DND-41 (cell line): ENCODE data around the gene FGF7.

ENCODE experiments used
- EZH2 ChIP-seq: IDR thresholded peaks from 3 replicates; pipeline ENCODE4 v1.6.1; 2012; ENCODE audit warnings: borderline replicate concordance, low read depth, mild to moderate bottlenecking, moderate library complexity, low read length, inconsistent platforms; ENCODE audit not compliant: severe bottlenecking
- TF ChIP-seq, protein P1 (sequence below): IDR thresholded peaks from 2 replicates; pipeline ENCODE4 v1.5.1; 2012; ENCODE audit warnings: borderline replicate concordance, low read length, moderate library complexity, mild to moderate bottlenecking; ENCODE audit not compliant: poor library complexity, severe bottlenecking; ENCODE audit errors: extremely low read depth

DNA sequence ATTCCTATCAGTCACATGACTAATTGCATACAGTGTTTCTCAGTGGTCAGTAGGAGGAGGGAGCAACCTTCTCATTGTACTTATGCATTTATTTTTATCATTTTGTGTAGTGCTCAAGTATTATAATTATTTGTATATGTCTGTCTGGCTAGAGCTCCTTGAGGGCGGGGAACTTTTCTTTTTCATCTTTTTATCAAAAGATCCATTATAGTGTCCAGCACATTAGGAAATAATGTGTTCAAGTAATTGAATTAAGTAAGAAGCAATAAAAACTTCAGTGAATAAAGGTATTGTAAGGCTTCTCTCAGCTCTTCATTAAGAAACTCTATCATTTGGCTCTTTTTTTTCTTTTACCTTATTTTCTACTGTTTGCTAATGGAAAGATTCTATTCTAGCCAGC lies 18.8 kb downstream of the FGF7 start:
- TF ChIP-seq, protein P1, sequence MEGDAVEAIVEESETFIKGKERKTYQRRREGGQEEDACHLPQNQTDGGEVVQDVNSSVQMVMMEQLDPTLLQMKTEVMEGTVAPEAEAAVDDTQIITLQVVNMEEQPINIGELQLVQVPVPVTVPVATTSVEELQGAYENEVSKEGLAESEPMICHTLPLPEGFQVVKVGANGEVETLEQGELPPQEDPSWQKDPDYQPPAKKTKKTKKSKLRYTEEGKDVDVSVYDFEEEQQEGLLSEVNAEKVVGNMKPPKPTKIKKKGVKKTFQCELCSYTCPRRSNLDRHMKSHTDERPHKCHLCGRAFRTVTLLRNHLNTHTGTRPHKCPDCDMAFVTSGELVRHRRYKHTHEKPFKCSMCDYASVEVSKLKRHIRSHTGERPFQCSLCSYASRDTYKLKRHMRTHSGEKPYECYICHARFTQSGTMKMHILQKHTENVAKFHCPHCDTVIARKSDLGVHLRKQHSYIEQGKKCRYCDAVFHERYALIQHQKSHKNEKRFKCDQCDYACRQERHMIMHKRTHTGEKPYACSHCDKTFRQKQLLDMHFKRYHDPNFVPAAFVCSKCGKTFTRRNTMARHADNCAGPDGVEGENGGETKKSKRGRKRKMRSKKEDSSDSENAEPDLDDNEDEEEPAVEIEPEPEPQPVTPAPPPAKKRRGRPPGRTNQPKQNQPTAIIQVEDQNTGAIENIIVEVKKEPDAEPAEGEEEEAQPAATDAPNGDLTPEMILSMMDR = no peak
- TF ChIP-seq EZH2 = no peak
